Kidney epithelial cell (primary cell): ENCODE data around the gene MRPS18A. TPM values are rescaled to one million over a fixed set of nuclear protein-coding genes. Genes with fewer than 3 reads are reported as not detected.
A peak's percentile ranks its signal among the peaks of the same experiment; 100 is the strongest.

ENCODE experiments used
- DNase-seq: peaks from one replicate; pipeline ENCODE4 v3.0.0-alpha.2; 2010; ENCODE audit warnings: low read depth
- H3K27me3 ChIP-seq: 2 replicates; pipeline ENCODE4 v1.6.0; 2011; ENCODE audit warnings: low read length; ENCODE audit not compliant: control insufficient read depth, insufficient read depth
- H3K36me3 ChIP-seq: 2 replicates; pipeline ENCODE4 v1.5.1; 2011; ENCODE audit warnings: low read length; ENCODE audit not compliant: control insufficient read depth, insufficient read depth
- H3K4me3 ChIP-seq: 2 replicates; pipeline ENCODE4 v1.5.1; 2011; ENCODE audit warnings: low read depth, mild to moderate bottlenecking, control low read depth, low read length
- total RNA-seq: library from RNA; depleted of rRNA; stranded (reverse); fragments of >200 nt; gene quantifications from 2 replicates; pipeline ENCODE4 v1.2.3, GENCODE V29; 2015
- TF ChIP-seq, protein P1 (sequence below): IDR thresholded peaks from 2 replicates; pipeline ENCODE4 v1.5.1; 2011; ENCODE audit warnings: mild to moderate bottlenecking, moderate library complexity, low read length, control low read depth, inconsistent platforms; ENCODE audit not compliant: insufficient read depth, poor library complexity, severe bottlenecking

Gene MRPS18A
- total RNA-seq, 1 donor from 2014 or later, result 78.9 TPM

GRCh38 chr6:43628393-43629103 lies 59.0 kb downstream of the MRPS18A start:
- peaks cover 2% of the 10 kb centered on the region for H3K36me3 ChIP-seq
- H3K27me3 ChIP-seq, result no peaks in the 10 kb centered on the region
- no peak for DNase-seq
- TF ChIP-seq, protein P1, sequence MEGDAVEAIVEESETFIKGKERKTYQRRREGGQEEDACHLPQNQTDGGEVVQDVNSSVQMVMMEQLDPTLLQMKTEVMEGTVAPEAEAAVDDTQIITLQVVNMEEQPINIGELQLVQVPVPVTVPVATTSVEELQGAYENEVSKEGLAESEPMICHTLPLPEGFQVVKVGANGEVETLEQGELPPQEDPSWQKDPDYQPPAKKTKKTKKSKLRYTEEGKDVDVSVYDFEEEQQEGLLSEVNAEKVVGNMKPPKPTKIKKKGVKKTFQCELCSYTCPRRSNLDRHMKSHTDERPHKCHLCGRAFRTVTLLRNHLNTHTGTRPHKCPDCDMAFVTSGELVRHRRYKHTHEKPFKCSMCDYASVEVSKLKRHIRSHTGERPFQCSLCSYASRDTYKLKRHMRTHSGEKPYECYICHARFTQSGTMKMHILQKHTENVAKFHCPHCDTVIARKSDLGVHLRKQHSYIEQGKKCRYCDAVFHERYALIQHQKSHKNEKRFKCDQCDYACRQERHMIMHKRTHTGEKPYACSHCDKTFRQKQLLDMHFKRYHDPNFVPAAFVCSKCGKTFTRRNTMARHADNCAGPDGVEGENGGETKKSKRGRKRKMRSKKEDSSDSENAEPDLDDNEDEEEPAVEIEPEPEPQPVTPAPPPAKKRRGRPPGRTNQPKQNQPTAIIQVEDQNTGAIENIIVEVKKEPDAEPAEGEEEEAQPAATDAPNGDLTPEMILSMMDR, result no peak
- H3K4me3 ChIP-seq, result peak overlapping the region; percentile 78

- Histone ChIP-seq H3K4me3 (no peak overlapping the region), H3K36me3 (peaks cover 4% of the 10 kb centered on the region), H3K27me3 (no peaks in the 10 kb centered on the region)
- DNase-seq, result peak; percentile 96
- TF ChIP-seq, protein P1, result no peak
These were observed 60.4 kb downstream of the MRPS18A start for GRCh38 chr6:43627008-43627825.

DNA sequence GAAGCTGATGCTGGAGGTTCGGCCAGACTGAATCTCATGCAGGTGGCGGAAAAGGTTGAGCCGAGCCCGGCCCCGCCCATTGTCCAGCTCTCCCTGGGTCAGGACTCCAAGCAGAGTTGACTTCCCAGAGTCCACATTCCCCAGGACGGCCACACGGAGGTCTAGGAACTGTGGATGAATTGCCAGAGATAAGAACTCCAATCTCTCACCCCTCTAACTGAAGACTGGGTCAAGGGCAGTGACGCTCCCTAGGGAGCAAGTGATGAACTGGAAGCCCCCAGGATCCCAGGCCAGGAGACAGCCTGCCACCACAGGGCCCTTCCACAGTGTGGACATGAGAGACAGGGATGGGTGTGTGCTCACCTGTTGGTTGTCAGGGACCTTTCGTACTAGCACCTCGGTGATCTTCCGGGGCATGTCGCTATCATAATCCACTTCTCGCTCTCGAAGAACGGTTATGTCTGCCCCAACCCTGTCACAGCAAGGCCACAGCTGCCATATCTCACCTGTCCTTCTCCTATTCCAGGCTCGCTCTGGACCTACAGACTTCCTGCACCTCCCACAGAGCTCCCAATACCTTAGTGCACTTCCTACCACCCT lies 62.1 kb downstream of the MRPS18A start:
- Histone ChIP-seq H3K27me3 (no peaks in the 10 kb centered on the region), H3K4me3 (no peak overlapping the region), H3K36me3 (peaks cover 14% of the 10 kb centered on the region)
- TF ChIP-seq, protein P1, result no peak
- no peak for DNase-seq

DNA sequence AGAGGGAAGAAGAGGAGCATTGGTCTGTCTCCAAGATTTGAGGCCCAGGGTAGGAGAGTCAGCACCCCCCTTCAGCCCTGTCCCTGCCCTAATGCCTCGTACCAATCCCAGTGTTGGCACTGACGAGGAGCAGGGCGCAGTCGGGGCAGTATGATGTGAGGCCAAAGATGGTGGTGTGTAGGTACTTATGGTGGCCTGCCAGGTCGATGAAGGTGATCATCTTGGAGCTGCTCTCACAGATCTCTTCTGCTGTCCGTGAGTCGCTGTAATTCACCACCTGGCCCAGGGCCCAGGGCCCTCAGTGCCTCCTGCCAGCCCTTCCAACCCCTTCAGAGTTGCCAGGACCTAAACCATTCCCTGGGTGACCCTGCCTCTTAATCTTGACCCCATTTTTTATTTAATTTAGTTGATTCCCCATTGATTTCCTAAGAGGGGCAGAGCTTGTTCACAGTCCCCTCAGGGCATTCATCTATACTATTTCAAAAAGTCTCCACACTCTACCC lies 62.8 kb downstream of the MRPS18A start:
- H3K36me3 ChIP-seq, result peaks cover 14% of the 10 kb centered on the region
- H3K4me3 ChIP-seq, result no peak overlapping the region
- H3K27me3 ChIP-seq, result no peaks in the 10 kb centered on the region
- DNase-seq, result no peak
- TF ChIP-seq, protein P1, result no peak

DNA sequence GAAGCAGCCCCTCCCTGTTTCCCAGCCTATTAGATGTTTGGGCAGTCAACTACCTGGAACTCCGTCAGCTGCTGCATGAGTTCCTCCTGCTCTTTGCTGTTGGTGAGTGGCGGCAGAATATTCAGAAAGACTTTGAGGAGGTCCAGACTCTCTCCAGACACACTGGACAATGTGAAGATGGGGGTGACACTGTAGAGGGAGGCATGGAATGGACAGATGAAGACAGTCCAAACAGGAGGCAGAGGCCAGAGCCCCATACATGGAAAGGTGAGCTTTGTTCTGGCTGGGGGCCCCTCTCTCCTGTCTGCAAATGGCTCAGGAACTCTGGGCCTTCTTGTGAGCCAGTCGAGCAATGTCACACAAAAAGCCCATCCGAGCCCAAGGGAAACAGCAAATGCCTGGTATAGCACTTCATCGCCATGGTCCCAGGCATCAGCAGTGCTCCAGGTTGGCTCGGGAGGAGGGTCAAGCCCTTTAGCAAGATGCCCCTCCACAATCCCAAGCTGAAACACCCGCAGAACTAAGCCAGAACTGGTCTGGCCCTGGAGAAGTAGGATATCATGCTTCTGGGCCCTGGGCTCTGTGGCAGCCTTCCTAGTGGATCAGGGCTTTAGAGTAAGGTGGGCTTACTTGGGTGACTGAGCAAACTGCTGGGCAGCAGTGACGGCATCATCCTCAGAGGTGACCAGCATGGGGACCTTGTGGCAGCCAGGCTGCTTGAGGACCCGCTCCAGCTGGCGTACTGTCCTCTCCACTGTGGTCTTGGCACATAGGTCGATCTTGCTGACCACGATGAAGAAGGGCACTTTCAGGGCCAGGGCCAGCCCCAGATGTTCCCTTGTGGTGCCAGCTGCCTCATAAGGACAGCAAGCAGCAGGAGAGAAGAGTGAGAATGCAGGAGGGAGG lies 63.5 kb downstream of the MRPS18A start:
- H3K4me3 ChIP-seq, result no peak overlapping the region
- TF ChIP-seq, protein P1, result no peak
- H3K27me3 ChIP-seq, result no peaks in the 10 kb centered on the region
- peaks cover 14% of the 10 kb centered on the region for H3K36me3 ChIP-seq
- DNase-seq, result no peak
